H9 (cell line): ENCODE results near the gene CCNF. TPM values are rescaled to one million over a fixed set of nuclear protein-coding genes. Genes with fewer than 3 reads are reported as not detected.

Experiments
- DNase-seq: peaks from one replicate; pipeline ENCODE4 v3.0.0-alpha.2; 2017
- H2AFZ ChIP-seq: one replicate; pipeline ENCODE4 v1.6.1; 2013; ENCODE audit warnings: mild to moderate bottlenecking, low read length, control low read depth, moderate library complexity
- H2AK5ac ChIP-seq: 2 replicates; pipeline ENCODE4 v1.6.1; 2013; ENCODE audit warnings: low read length, control low read depth, mixed read lengths; ENCODE audit not compliant: insufficient read length
- H2BK120ac ChIP-seq: one replicate; pipeline ENCODE4 v1.6.1; 2013; ENCODE audit warnings: low read depth, mild to moderate bottlenecking, low read length, control low read depth, inconsistent platforms; ENCODE audit not compliant: poor library complexity, severe bottlenecking
- H2BK12ac ChIP-seq: 2 replicates; pipeline ENCODE4 v1.6.1; 2013; ENCODE audit warnings: low read length, control low read depth, mixed read lengths, low read depth; ENCODE audit not compliant: insufficient read length
- H2BK15ac ChIP-seq: 2 replicates; pipeline ENCODE4 v1.6.1; 2013; ENCODE audit warnings: low read depth, low read length, control low read depth
- H2BK20ac ChIP-seq: one replicate; pipeline ENCODE4 v1.6.1; 2013; ENCODE audit warnings: low read depth, mild to moderate bottlenecking, low read length, control low read depth, inconsistent platforms; ENCODE audit not compliant: poor library complexity, severe bottlenecking
- H2BK5ac ChIP-seq: 2 replicates; pipeline ENCODE4 v1.6.1; 2013; ENCODE audit warnings: low read length, control low read depth, mixed read lengths; ENCODE audit not compliant: insufficient read length
- H3K14ac ChIP-seq: 2 replicates; pipeline ENCODE4 v1.6.1; 2013; ENCODE audit warnings: low read length, control low read depth; ENCODE audit not compliant: insufficient read depth
- H3K18ac ChIP-seq: 2 replicates; pipeline ENCODE4 v1.6.1; 2013; ENCODE audit warnings: low read depth, mild to moderate bottlenecking, mixed read lengths, low read length, control low read depth; ENCODE audit not compliant: insufficient read length
- H3K23ac ChIP-seq: 2 replicates; pipeline ENCODE4 v1.6.1; 2013; ENCODE audit warnings: low read length, control low read depth, mixed read lengths, low read depth; ENCODE audit not compliant: insufficient read length
- H3K23me2 ChIP-seq: 2 replicates; pipeline ENCODE4 v1.6.1; 2013; ENCODE audit warnings: low read depth, mild to moderate bottlenecking, mixed read lengths, low read length, control low read depth; ENCODE audit not compliant: insufficient read length, poor library complexity, severe bottlenecking
- H3K27ac ChIP-seq: 2 replicates; pipeline ENCODE4 v1.5.1; 2013; ENCODE audit warnings: low read length, control low read depth, mixed read lengths, low read depth; ENCODE audit not compliant: insufficient read length
- H3K27me3 ChIP-seq: 2 replicates; pipeline ENCODE4 v1.6.1; 2013; ENCODE audit warnings: low read length, control low read depth, inconsistent platforms; ENCODE audit not compliant: insufficient read depth
- H3K4ac ChIP-seq: 2 replicates; pipeline ENCODE4 v1.6.1; 2013; ENCODE audit warnings: low read depth, mild to moderate bottlenecking, control low read depth, inconsistent platforms, low read length, moderate library complexity
- H3K4me1 ChIP-seq: 2 replicates; pipeline ENCODE4 v1.6.1; 2013; ENCODE audit warnings: low read length, control low read depth, inconsistent platforms; ENCODE audit not compliant: insufficient read depth
- H3K4me2 ChIP-seq: 2 replicates; pipeline ENCODE4 v1.6.1; 2013; ENCODE audit warnings: low read length, control low read depth, mixed read lengths; ENCODE audit not compliant: insufficient read length, insufficient read depth
- H3K56ac ChIP-seq: 2 replicates; pipeline ENCODE4 v1.6.1; 2013; ENCODE audit warnings: low read depth, mild to moderate bottlenecking, mixed read lengths, low read length, control low read depth; ENCODE audit not compliant: insufficient read length
- H3K79me1 ChIP-seq: 2 replicates; pipeline ENCODE4 v1.6.1; 2013; ENCODE audit warnings: low read depth, mild to moderate bottlenecking, moderate library complexity, low read length, control low read depth, inconsistent platforms; ENCODE audit not compliant: insufficient read depth, poor library complexity, severe bottlenecking
- H3K79me2 ChIP-seq: 2 replicates; pipeline ENCODE4 v1.6.1; 2013; ENCODE audit warnings: low read length, control low read depth, inconsistent platforms; ENCODE audit not compliant: insufficient read depth
- H3K9ac ChIP-seq: 2 replicates; pipeline ENCODE4 v1.6.1; 2013; ENCODE audit warnings: low read length, control low read depth, mixed read lengths; ENCODE audit not compliant: insufficient read length; ENCODE audit errors: extremely low read depth
- H3K9me3 ChIP-seq: one replicate; pipeline ENCODE4 v1.6.1; 2013; ENCODE audit warnings: low read depth, low read length, inconsistent platforms; ENCODE audit not compliant: control insufficient read depth
- H3T11ph ChIP-seq: one replicate; pipeline ENCODE4 v1.6.1; 2013; ENCODE audit warnings: mild to moderate bottlenecking, low read length, control low read depth, inconsistent platforms
- H4K20me1 ChIP-seq: one replicate; pipeline ENCODE4 v1.6.1; 2013; ENCODE audit not compliant: control insufficient read depth, insufficient read length, insufficient read depth
- H4K5ac ChIP-seq: 2 replicates; pipeline ENCODE4 v1.6.1; 2013; ENCODE audit warnings: low read depth, mild to moderate bottlenecking, mixed read lengths, low read length, control low read depth; ENCODE audit not compliant: insufficient read length
- H4K8ac ChIP-seq: replicated peaks from 2 replicates; pipeline ENCODE4 v1.6.1; 2013; ENCODE audit warnings: low read length, control low read depth, mixed read lengths, low read depth; ENCODE audit not compliant: insufficient read length
- H4K91ac ChIP-seq: 2 replicates; pipeline ENCODE4 v1.6.1; 2013; ENCODE audit warnings: low read depth, mild to moderate bottlenecking, moderate library complexity, mixed read lengths, low read length, control low read depth; ENCODE audit not compliant: insufficient read length
- H3K27ac Mint-ChIP-seq, 3 experiments: 2 replicates in 2 of 3; 3 replicates in 1 of 3; pipeline ENCODE4 v1.8.0; 2020 to 2021; ENCODE audit warnings: mixed read lengths in 3 of 3, mild to moderate bottlenecking in 1 of 3, moderate library complexity in 1 of 3
- H3K27me3 Mint-ChIP-seq: 2 replicates; pipeline ENCODE4 v1.8.0; 2021; ENCODE audit warnings: low read depth, mild to moderate bottlenecking, moderate library complexity, mixed read lengths
- H3K36me3 Mint-ChIP-seq, 3 experiments: 2 replicates in 2 of 3; 3 replicates in 1 of 3; pipeline ENCODE4 v1.8.0; 2020 to 2021; ENCODE audit warnings: low read depth in 3 of 3, mixed read lengths in 3 of 3; ENCODE audit not compliant: insufficient read depth in 1 of 3
- H3K4me1 Mint-ChIP-seq, 2 experiments: 2 replicates each; pipeline ENCODE4 v1.8.0; 2020; ENCODE audit warnings: mixed read lengths in 2 of 2
- H3K4me3 Mint-ChIP-seq, 2 experiments: 2 replicates in 1 of 2; 3 replicates in 1 of 2; pipeline ENCODE4 v1.8.0; 2020 to 2021; ENCODE audit warnings: mild to moderate bottlenecking in 2 of 2, mixed read lengths in 2 of 2, moderate library complexity in 1 of 2
- H3K9me3 Mint-ChIP-seq, 2 experiments: 2 replicates in 1 of 2; 3 replicates in 1 of 2; pipeline ENCODE4 v1.8.0; 2020; ENCODE audit warnings: mild to moderate bottlenecking in 2 of 2, mixed read lengths in 2 of 2, moderate library complexity in 1 of 2
- WGBS: extraction: QIAGEN DNeasy Blood & Tissue Kit; methylation state at CpG from one replicate; pipeline ENCODE4 v1.1.7; 2013; ENCODE audit warnings: missing lambda C conversion rate, low lambda C conversion rate, mixed read lengths; ENCODE audit not compliant: insufficient read length; ENCODE audit errors: extremely low coverage; 5-methylcytosine and 5-hydroxymethylcytosine counted together
- total RNA-seq: library from RNA; stranded (reverse); gene quantifications from 2 replicates; pipeline ENCODE4 v1.2.1, GENCODE V29; 2021
- TF ChIP-seq, protein P1 (sequence below): fragments of 200-600 bp; sonication (generic); conservative IDR thresholded peaks from 3 replicates; pipeline ENCODE4 v1.8.0; 2021; ENCODE audit warnings: antibody characterized with exemption, mild to moderate bottlenecking

CCNF gene
- total RNA-seq, 1 experiment from 2014 or later: 61.6 TPM

DNA sequence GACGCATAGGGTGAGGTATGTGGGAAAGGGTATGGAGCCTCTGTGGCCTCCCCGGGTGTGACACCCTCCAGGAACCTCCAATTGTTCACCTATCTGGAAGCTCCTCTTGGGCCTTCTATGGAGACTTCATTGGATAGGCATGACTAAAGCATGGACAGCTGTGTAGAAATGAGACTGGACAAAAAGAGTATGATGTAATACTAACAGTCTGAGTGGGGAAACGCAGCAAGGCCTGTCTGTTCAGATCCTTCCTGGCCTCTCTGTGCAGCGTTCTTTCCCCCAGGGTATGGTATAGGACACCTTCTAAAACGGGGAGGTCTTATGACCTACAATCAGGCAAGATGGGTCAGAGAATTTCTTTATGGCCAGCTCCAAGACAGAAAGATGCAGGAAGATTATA is 30.7 kb upstream of the CCNF start:
- Histone ChIP-seq H3K14ac (no peak overlapping the region), H3K4me1 (no peaks in the 10 kb centered on the region), H3K27ac (no peak overlapping the region), H2BK12ac (no peak overlapping the region), H3K9ac (no peak overlapping the region), H2BK20ac (no peak overlapping the region), H3K23ac (no peak overlapping the region), H4K20me1 (no peaks in the 10 kb centered on the region), H3T11ph (no peak overlapping the region), H3K27me3 (no peaks in the 10 kb centered on the region), H3K4me2 (no peak overlapping the region), H4K8ac (no peak overlapping the region), H2BK5ac (no peak overlapping the region), H3K56ac (no peak overlapping the region), H3K9me3 (no peaks in the 10 kb centered on the region), H2AFZ (no peak overlapping the region), H3K4ac (no peak overlapping the region), H4K5ac (no peak overlapping the region), H3K23me2 (no peaks in the 10 kb centered on the region), H2BK15ac (no peak overlapping the region), H3K79me2 (no peaks in the 10 kb centered on the region), H3K79me1 (no peaks in the 10 kb centered on the region), H2BK120ac (no peak overlapping the region), H3K18ac (no peak overlapping the region), H2AK5ac (no peak overlapping the region), H4K91ac (no peak overlapping the region)
- H3K27me3 Mint-ChIP-seq: no peaks in the 10 kb centered on the region; the same call in none of the 2 replicates
- no peak overlapping the region for H3K27ac Mint-ChIP-seq
- TF ChIP-seq, protein P1, sequence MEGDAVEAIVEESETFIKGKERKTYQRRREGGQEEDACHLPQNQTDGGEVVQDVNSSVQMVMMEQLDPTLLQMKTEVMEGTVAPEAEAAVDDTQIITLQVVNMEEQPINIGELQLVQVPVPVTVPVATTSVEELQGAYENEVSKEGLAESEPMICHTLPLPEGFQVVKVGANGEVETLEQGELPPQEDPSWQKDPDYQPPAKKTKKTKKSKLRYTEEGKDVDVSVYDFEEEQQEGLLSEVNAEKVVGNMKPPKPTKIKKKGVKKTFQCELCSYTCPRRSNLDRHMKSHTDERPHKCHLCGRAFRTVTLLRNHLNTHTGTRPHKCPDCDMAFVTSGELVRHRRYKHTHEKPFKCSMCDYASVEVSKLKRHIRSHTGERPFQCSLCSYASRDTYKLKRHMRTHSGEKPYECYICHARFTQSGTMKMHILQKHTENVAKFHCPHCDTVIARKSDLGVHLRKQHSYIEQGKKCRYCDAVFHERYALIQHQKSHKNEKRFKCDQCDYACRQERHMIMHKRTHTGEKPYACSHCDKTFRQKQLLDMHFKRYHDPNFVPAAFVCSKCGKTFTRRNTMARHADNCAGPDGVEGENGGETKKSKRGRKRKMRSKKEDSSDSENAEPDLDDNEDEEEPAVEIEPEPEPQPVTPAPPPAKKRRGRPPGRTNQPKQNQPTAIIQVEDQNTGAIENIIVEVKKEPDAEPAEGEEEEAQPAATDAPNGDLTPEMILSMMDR: no peak
- WGBS: no CpG with 5 or more reads among the region's 5 CpGs
- DNase-seq: no peak
- H3K9me3 Mint-ChIP-seq: peaks cover 0 to 2% of the 10 kb centered on the region in 2 experiments; a peak in 3 of 5 replicates
- H3K36me3 Mint-ChIP-seq: no peaks in the 10 kb centered on the region
- no peak overlapping the region for H3K4me3 Mint-ChIP-seq
- H3K4me1 Mint-ChIP-seq: peaks cover 0 to 6% of the 10 kb centered on the region in 2 experiments; a peak in 3 of 4 replicates
